ENCODE data around the gene ITPR1.

Gene ITPR1

DNA sequence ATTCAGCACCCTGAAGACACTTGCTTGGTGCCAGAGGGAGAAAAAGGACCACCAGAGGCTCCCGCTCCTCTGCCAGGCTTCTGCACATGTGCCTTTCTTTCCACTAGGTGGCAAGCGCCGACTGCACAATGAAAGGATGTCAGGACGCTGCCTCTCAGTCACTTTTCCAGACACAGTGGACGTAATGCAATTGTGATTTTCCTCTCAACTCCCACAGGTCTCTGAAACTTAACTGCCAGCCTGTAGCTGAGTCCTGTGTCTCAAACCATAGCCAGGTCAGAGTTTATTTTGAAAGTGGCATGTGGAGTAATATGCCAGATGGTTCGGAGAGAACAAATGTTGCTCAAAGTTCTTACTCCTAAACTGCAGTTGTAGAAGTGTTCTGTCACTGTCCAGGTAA lies 162.9 kb downstream of the ITPR1 start:
- no peak overlapping the region for H3K4me3 ChIP-seq (ENCODE audit: low read depth, low read length)
- TF ChIP-seq, protein P1, sequence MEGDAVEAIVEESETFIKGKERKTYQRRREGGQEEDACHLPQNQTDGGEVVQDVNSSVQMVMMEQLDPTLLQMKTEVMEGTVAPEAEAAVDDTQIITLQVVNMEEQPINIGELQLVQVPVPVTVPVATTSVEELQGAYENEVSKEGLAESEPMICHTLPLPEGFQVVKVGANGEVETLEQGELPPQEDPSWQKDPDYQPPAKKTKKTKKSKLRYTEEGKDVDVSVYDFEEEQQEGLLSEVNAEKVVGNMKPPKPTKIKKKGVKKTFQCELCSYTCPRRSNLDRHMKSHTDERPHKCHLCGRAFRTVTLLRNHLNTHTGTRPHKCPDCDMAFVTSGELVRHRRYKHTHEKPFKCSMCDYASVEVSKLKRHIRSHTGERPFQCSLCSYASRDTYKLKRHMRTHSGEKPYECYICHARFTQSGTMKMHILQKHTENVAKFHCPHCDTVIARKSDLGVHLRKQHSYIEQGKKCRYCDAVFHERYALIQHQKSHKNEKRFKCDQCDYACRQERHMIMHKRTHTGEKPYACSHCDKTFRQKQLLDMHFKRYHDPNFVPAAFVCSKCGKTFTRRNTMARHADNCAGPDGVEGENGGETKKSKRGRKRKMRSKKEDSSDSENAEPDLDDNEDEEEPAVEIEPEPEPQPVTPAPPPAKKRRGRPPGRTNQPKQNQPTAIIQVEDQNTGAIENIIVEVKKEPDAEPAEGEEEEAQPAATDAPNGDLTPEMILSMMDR (IDR thresholded peaks at IDR 0.05; ENCODE audit: low read depth, low read length, missing control alignments) = peak; percentile 97
- H3K27me3 ChIP-seq (replicated peaks) = no peaks in the 10 kb centered on the region
- DNase-seq = peak; percentile 80
- no peaks in the 10 kb centered on the region for H3K36me3 ChIP-seq (replicated peaks)
- no peak overlapping the region for H3K27ac ChIP-seq
- in situ Hi-C loops (cut with HindIII; ENCODE audit: low pct_ligation_motif_present, low sequenced_read_pairs) = no loop called here

DNA sequence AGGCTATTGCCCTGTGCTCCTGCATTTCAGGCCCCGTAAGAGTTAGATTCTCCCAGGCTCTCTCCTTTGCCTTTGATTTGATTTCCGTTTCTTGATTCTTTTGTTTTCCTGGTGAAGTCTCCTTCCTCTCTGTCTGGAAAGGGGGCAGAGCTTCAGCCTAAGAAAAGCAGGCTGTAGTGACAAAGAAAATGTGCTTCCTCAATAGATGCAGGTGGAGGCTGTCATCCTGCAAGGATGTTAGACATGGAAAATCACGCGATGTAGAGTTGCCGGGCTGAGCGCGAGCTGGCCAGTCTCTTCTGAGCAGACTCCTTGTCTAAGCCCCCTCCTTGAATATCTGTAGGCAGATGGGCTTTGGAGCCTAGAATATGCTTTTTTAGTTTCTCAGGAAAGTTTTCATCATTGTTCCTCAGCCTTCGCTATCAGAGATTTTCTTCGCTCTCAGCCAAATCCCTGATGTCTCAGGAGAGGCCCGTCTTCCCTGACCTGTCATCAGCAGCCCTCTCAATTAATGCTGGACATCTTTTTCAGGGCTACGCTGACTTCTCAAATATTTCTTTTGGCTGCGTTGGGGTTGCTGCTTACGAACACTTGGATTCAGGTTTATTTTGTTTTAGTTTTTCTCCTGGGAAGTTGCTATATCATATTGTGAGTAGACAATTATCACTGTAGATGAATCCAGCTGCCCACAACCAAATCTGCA lies 163.6 kb downstream of the ITPR1 start:
- TF ChIP-seq, protein P1 (IDR thresholded peaks at IDR 0.05; ENCODE audit: low read depth, low read length, missing control alignments) = no peak
- DNase-seq = no peak
- no peak overlapping the region for H3K27ac ChIP-seq
- H3K4me3 ChIP-seq (ENCODE audit: low read depth, low read length) = no peak overlapping the region
- no peaks in the 10 kb centered on the region for H3K36me3 ChIP-seq (replicated peaks)
- H3K27me3 ChIP-seq (replicated peaks) = no peaks in the 10 kb centered on the region
- in situ Hi-C loops (cut with HindIII; ENCODE audit: low pct_ligation_motif_present, low sequenced_read_pairs) = no loop called here

DNA sequence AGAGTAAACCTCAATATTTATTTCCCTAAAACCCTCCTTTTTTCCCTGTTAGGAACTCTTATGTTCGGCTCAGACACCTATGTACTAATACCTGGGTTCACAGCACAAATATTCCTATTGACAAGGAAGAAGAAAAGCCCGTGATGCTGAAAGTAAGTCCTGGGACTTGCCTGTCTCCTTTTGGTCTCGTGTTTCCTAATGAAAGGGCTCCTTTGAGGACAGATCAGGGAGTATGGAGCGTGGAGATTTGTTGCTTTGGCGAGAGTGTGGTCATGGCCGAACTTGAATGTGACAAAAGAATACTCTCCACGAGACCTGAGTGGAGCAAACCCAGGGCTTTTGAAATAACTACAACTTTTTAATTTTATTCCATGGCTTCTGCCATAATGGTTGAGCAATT lies 167.8 kb downstream of the ITPR1 start:
- no peak overlapping the region for H3K4me3 ChIP-seq (ENCODE audit: low read depth, low read length)
- H3K27ac ChIP-seq = no peak overlapping the region
- no peak for DNase-seq
- in situ Hi-C loops (cut with HindIII; ENCODE audit: low pct_ligation_motif_present, low sequenced_read_pairs) = no loop called here
- TF ChIP-seq, protein P1 (IDR thresholded peaks at IDR 0.05; ENCODE audit: low read depth, low read length, missing control alignments) = no peak
- H3K36me3 ChIP-seq (replicated peaks) = no peaks in the 10 kb centered on the region
- H3K27me3 ChIP-seq (replicated peaks) = no peaks in the 10 kb centered on the region

DNA sequence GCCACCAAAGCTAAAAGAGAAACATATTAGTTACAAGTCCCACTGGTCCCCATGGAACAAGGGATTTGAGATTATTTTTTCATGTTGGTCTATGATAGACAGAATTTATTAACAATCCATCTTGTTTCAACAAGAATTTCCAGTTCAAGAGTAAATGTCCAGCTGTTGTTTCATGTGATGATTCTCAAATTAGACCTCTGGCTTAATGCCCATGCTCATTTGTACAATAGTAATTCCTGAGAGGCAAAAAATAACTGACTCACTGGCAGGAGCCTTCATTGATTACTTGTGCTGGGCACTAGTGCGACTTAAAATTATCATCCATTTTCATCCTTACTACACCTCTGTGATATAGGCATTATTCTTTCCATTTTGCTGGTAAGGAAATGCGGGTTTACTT lies 171.3 kb downstream of the ITPR1 start:
- peak overlapping the region; percentile 61 for H3K27ac ChIP-seq
- TF ChIP-seq, protein P1 (IDR thresholded peaks at IDR 0.05; ENCODE audit: low read depth, low read length, missing control alignments) = no peak
- no peaks in the 10 kb centered on the region for H3K27me3 ChIP-seq (replicated peaks)
- H3K36me3 ChIP-seq (replicated peaks) = no peaks in the 10 kb centered on the region
- DNase-seq = no peak
- no peak overlapping the region for H3K4me3 ChIP-seq (ENCODE audit: low read depth, low read length)
- in situ Hi-C loops (cut with HindIII; ENCODE audit: low pct_ligation_motif_present, low sequenced_read_pairs) = no loop called here

DNA sequence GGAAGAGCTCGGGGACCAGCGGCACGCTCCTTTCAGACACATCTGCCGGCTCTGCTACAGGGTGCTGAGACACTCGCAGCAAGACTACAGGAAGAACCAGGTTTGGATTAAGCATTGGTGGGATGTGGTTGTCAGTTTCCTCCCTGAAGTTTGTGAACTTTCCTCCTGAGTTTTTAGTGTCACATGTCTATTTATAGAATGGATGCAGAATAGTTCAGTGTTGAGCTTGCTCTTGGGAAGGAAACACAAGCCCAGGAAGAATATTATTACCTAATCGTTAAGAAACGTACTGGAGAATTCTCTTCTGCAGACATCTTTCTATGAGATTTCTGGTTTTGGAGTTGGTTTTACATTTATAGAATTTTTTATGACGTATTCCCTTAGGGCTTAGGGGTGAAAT lies 172.0 kb downstream of the ITPR1 start:
- H3K36me3 ChIP-seq (replicated peaks) = no peaks in the 10 kb centered on the region
- H3K27me3 ChIP-seq (replicated peaks) = no peaks in the 10 kb centered on the region
- DNase-seq = peak; percentile 40
- TF ChIP-seq, protein P1 (IDR thresholded peaks at IDR 0.05; ENCODE audit: low read depth, low read length, missing control alignments) = no peak
- H3K4me3 ChIP-seq (ENCODE audit: low read depth, low read length) = no peak overlapping the region
- in situ Hi-C loops (cut with HindIII; ENCODE audit: low pct_ligation_motif_present, low sequenced_read_pairs) = no loop called here
- peak overlapping the region; percentile 61 for H3K27ac ChIP-seq

DNA sequence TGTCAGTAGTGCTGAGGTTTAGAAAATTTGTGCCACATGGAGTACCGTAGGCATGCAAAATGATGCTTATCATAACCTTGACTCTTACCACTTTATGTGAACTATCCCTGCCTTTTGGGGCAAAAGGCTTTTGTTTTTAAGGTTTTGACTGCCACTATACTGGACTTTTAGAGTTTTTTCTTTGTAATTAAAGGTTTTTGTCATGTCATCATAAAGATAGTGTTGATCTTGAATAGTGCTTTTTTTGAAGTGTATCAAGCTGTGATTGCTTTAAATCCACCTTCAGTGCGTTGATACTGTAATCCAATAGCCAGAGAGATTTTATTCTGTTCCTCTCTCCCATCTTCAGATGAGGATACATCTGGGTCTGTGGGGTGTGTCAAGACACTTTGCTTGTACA lies 172.9 kb downstream of the ITPR1 start:
- Histone ChIP-seq H3K27ac (peak overlapping the region; percentile 51), H3K4me3 (ENCODE audit: low read depth, low read length) (no peak overlapping the region), H3K27me3 (replicated peaks) (no peaks in the 10 kb centered on the region), H3K36me3 (replicated peaks) (no peaks in the 10 kb centered on the region)
- no peak for DNase-seq
- in situ Hi-C loops (cut with HindIII; ENCODE audit: low pct_ligation_motif_present, low sequenced_read_pairs) = no loop called here
- TF ChIP-seq, protein P1 (IDR thresholded peaks at IDR 0.05; ENCODE audit: low read depth, low read length, missing control alignments) = no peak
